GM18858 (cell line): ENCODE results near the gene MARK3.

ENCODE experiments used
- ATAC-seq: cut with Tn5 transposase; IDR thresholded peaks from one replicate; pipeline ENCODE4 v1.9.1; 2021; ENCODE audit not compliant: unreplicated experiment

The MARK3 gene

GRCh38 chr14:103393676-103394626 lies 8.7 kb downstream of the MARK3 start:
- ATAC-seq, result no peak

- ATAC-seq, result no peak
These were observed 10.0 kb downstream of the MARK3 start for GRCh38 chr14:103395244-103395643.

- ATAC-seq, result no peak
These were observed 11.2 kb downstream of the MARK3 start for GRCh38 chr14:103396463-103396862.

DNA sequence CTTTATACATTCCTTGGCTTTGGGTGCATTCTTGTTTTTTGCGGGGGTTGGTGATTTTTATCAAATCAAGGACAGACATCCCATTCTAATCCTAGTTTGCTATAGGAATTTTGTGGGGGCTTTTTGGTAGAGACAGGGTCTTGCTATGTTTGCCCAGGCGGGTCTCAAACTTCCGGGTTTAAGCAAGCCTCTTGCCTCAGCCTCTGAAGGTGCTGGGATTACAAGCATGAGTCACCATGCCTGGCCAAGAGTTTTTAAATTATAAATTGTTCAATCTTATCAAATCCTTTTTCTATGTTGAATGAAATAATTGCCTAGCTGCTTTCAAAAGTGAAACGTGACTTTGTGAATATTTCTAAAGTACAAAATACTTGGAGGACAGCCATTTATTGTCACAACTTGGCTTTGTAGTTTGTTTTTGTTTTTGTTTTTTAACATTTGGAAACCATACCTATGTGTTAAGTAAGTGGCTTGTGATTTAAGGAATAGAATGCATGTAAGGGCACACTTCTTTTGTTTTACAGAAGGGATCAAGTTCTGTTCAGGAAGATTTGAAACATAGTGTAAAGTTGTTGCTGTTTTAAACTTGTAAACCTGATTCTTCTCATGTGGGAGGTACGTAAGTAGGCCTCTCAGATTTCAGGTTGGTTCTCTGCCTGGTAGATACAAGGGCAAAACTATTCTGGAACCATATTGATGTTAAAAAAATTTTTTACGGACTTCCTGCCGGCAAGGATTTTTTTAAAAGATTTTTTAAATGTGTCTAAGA lies 13.4 kb downstream of the MARK3 start:
- ATAC-seq, result no peak

DNA sequence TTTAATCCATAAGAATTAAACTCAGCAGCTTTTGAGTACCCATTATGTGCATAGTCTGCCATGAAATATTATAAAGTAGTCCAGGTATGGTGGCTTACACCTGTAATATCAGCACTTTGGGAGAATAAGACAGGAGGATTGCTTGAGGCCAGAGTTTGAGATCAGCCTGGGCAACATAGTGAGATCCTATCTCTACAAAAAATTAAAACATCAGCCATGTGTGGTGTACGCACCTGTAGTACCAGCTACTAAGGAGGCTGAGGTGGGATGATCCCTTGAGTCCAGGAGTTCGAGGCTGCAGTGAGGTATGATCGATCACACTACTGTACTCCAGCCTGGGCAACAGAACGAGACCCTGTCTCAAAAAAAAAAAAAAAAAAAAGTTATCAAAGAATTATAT lies 15.3 kb downstream of the MARK3 start:
- no peak for ATAC-seq

DNA sequence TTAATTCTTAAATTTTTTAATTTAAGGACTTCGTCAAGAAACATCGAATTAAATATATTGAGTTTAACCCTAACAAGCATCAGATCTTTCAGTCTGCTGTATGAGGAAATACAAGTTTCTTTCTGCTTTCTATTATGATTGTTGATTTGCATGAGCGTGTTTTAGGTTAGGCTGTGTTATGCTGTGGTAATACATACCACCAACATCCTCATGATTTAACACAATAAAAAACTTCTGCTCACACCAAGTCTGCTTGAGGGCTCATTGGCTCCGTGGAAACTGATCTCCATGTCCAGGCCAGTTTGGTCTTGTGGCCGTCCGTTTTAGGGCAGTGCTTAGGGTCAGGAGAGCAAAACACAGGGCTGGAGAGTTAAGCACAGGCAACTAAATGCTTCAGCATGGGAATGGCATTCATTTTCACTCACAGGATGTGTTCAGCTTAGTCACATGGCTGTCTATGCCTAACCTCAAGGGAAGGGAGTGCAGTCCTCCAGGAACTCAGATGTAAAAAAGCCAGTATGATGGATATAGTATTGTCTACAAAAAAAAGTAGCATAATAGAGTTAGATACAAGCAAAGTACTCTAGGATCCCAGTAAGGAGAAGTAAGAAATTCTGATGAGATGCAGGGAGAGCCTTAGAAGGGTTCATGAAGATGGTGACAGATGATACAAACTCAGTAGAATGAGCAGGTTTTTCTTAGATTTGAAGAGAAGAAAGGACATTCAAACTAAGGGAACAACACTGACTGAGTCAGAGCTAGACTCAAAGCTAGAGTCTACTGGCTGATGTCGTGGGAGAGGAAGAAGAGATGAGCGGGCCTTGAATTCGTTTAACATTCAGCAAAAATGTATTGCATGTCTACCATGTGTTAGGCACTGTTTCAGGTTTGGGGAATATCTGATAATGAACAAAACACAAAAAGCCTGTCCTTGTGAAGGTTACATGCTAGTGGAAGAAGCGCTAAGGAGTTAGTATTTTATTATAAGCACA lies 16.3 kb downstream of the MARK3 start:
- ATAC-seq, result no peak

- ATAC-seq, result no peak
These were observed 17.5 kb downstream of the MARK3 start for GRCh38 chr14:103402695-103403094.

DNA sequence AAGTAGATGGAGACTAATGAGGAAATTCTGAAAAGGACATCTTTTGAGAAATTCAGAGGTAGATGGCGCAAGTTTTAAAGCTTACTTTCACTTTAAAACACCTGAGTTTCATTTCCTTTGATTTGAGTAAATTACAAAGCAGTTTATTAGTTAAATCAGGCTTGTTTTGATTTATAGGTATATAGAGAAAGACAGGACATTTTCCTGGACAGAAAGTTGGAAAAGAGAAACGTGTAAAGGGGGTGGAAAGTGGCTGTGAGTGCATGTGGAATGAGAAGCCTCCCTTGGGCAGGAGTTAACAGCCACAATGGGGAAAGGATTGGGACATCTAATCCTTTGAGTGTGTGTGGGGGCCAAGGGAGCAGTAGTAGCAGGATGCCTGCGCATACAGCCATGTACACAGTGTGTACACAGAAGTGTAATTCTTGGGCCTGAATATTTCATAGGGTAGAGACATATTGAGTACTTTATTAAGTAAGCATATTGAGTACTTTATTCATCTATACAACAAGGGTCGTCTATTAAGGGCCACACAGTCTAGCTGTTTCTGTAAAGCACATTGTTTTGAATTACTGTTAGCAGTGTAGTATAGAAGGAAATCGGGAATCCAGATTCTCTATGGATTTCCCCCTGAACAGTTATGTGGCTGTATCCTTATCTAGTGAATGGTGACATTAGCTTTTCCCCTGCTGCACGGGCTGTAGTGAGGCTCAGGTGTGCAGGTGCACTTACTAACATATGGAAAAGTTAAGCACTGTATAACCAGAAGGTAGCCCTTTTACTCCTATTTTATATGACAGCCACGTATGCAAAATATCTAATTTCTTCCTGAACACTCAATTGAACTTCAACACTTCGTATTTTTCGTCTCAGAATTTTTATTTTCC lies 19.1 kb downstream of the MARK3 start:
- no peak for ATAC-seq

DNA sequence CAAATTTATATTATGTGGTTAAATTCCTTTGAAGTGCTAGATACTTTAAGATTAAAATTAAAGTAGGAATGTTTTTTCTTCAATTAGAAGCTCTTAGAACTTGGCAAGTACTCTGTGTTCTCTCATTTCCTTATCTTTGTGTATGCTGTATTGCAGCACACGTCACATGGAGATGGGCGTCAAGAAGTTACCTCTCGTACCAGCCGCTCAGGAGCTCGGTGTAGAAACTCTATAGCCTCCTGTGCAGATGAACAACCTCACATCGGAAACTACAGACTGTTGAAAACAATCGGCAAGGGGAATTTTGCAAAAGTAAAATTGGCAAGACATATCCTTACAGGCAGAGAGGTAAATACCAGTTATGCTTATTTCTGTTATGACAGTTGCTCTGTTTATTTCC lies 19.7 kb downstream of the MARK3 start:
- no peak for ATAC-seq

GRCh38 chr14:103408491-103409155 lies 23.4 kb downstream of the MARK3 start:
- ATAC-seq, result no peak

- no peak for ATAC-seq
These were observed 31.7 kb downstream of the MARK3 start for GRCh38 chr14:103416916-103417315.

DNA sequence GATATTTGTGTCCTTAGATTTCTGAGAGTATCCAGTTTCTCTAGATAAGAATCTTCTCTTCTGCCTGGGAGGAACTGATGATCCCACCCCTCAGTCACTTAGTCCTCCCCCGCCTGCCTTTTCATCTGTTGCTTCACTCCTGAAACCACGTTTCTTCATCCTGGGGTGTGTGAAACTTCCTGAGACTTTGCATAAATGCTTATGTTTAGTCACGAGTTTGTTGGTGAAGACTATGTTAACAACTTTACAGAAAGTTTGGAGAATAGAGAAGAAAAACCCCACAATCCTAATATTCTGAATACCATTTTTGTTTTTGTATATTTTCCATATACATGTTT lies 33.2 kb downstream of the MARK3 start:
- ATAC-seq, result no peak

DNA sequence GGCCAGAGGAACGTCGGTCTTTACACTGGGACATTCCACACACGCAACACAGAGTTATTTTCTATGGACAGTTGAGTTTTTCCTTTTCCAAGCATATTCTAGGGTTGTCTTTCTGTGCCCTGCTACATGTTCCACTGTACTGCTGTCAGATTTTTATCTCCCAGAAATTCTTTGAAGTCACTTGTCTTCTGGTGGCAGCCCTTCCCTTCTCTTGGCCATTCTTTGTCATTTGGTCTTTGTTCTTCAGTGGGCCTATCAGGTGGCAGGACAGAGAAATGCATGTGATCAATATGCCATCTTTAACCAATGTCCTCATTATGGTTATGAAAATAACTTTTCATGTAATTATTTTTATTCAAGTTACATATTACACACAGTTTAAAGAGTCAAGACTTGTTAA lies 36.3 kb downstream of the MARK3 start:
- no peak for ATAC-seq

GRCh38 chr14:103423050-103423461 lies 37.8 kb downstream of the MARK3 start:
- ATAC-seq, result no peak

DNA sequence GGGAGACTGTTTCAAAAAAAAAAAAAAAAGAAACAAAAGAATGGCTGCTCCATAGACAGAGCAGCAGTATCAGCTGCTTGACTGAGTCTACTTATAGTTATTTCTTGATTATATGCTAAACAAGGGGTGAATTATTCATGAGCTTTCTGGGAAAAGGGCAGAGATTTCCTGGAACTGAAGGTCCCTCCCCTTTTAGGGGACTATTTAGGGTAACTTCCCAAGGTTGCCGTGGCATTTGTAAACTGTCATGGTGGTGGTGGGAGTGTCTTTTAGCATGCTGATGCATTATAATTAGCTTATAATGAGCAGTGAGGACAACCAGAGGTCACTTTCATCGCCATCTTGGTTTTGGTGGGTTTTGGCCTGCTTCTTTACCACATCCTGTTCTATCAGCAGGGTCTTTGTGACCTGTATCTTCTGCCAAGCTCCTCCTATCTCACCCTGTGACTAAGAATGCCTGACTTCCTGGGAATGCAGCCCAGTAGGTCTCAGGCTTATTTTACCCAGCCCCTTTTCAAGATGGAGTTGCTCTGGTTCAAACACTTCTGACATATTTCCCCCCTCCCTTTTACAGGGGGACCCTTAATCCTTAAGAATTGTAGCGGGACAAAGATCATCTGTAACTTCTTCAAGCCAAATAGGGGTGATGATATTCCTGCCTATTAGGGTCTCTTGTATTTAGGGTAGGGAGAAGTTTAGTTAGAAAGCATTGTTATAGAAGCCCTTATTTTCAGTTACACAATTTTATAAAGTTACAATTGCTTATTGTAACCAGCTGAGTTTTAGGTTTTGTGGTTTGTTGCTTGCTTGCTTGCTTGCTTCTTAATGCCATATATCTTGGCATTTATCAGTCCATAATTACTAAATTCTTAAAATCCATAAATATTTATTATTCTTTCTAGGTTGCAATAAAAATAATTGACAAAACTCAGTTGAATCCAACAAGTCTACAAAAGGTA lies 42.5 kb downstream of the MARK3 start:
- no peak for ATAC-seq

DNA sequence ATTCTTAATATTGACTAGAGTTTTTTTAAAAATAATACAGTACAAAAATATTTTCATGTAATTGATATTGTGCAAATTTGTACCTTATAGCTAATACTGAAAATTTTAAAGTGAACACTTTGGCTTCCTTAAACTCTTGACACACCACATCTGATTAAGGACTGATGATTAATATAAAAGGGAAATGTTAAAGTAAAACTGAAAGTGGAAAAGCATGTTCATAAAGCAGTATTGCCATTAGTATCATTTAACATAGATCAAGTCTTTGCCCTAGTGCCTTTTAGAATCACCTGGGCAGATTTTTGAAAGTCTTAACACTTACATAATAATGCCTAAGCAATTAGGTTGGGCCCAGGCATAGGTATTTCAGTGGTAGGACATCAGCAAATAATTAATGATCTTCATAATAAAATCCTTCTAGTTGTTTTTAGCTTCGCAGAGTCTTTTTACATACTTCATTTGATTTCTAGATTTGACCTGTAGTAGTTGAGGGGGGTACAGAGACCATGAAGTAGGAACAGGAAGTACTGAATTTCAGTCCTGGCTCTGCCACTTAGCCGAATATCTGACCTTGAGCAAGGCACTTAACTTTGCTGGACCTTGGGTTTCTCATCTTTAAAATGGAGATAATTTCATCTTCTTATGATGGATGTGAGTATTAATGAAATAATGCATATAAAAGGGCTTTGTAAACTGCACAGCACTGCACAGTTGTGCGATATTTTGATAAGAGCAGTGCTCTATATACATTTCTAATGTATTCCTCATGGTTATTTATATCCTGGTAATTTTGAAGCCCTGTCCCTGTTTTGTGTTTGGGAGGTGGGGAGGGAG lies 43.7 kb downstream of the MARK3 start:
- ATAC-seq, result no peak

GRCh38 chr14:103430358-103430757 lies 45.1 kb downstream of the MARK3 start:
- no peak for ATAC-seq
